Astrocyte of the spinal cord (primary cell): ENCODE results near the gene TRMT11.

Experiments
- DNase-seq: peaks from one replicate; pipeline ENCODE4 v3.0.0; 2011; ENCODE audit warnings: low read depth, low spot score
- H3K4me3 ChIP-seq: 2 replicates; pipeline ENCODE4 v1.5.1; 2011; ENCODE audit warnings: low read depth, mild to moderate bottlenecking, low read length, moderate library complexity
- CTCF ChIP-seq: IDR thresholded peaks from 2 replicates; pipeline ENCODE4 v1.5.1; 2012; ENCODE audit warnings: low read depth, mild to moderate bottlenecking, low read length, inconsistent platforms
- in situ Hi-C: cut with HindIII; loops from 2 replicates; pipeline ENCODE4 v1.10.0; 2017; ENCODE audit warnings: low sequenced_read_pairs

TRMT11 gene

GRCh38 chr6:125986301-125987025 is at the start of gene TRMT11:
Gene TRMT11, plus strand, starts transcription at chr6:125986540. Its CDS starts 11 bp downstream, at chr6:125986551.
- peak within 1 kb of the TSS; percentile 94 for H3K4me3 ChIP-seq
- TF ChIP-seq CTCF: no peak
- peak; percentile 87 for DNase-seq
- in situ Hi-C loops: no loop called here

GRCh38 chr6:125939026-125939425 is 47.3 kb upstream of the TRMT11 start:
- in situ Hi-C loops: no loop called here
- DNase-seq: no peak
- no peak overlapping the region for H3K4me3 ChIP-seq
- no peak for TF ChIP-seq CTCF

GRCh38 chr6:125939791-125940190 is 46.5 kb upstream of the TRMT11 start:
- no peak for TF ChIP-seq CTCF
- no peak for DNase-seq
- in situ Hi-C loops: no loop called here
- H3K4me3 ChIP-seq: no peak overlapping the region

GRCh38 chr6:125940247-125941041 is 45.9 kb upstream of the TRMT11 start:
- no peak for TF ChIP-seq CTCF
- no peak overlapping the region for H3K4me3 ChIP-seq
- DNase-seq: no peak
- in situ Hi-C loops: no loop called here

- no peak for DNase-seq
- in situ Hi-C loops: no loop called here
- no peak for TF ChIP-seq CTCF
- H3K4me3 ChIP-seq: no peak overlapping the region
These were observed 43.4 kb upstream of the TRMT11 start for GRCh38 chr6:125942672-125943527.
